ENCODE data around the gene IL2.

DNA sequence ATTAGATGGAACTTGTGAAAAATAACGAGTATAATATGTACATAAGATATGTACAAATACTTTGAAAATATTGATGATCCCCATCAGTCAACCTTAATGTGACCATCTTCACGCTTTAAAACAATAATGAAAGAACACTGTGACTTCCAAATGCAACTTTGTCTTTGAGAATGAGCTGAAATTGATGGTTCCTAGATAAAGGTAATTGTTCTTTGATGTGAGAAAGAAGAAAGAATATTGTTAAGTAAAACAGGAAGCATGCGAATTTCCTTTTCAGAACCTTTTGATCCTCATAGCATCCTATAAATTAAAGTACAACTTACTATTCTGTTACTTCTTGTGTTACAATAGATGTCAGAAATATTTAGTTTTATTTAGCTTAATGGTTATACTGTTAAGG lies 22.2 kb downstream of the IL2 start:
- no peak for TF ChIP-seq CTCF (optimal IDR thresholded peaks at IDR 0.05 in 1 of 3, IDR thresholded peaks at IDR 0.05 in 1 of 3, conservative IDR thresholded peaks at IDR 0.05 in 1 of 3; ENCODE audit: extremely low read depth in 1 of 3, insufficient read depth in 2 of 3, low read length in 3 of 3)
- TF ChIP-seq EZH2 (IDR thresholded peaks at IDR 0.05; ENCODE audit: low read length) = no peak

Measured in keratinocyte (primary cell).